Loucy (cell line): ENCODE data around the gene HOXD10.

Experiments
- EZH2phosphoT487 ChIP-seq: fragments of 200-600 bp; IDR thresholded peaks from 2 replicates; pipeline ENCODE4 v1.6.1; 2018; ENCODE audit warnings: antibody characterized with exemption, mild to moderate bottlenecking, moderate library complexity, borderline replicate concordance
- TF ChIP-seq, protein P1 (sequence below): fragments of 200-600 bp; sonication (generic); conservative IDR thresholded peaks from 2 replicates; pipeline ENCODE4 v1.5.1; 2014; ENCODE audit warnings: mild to moderate bottlenecking, antibody characterized with exemption, low read length

DNA sequence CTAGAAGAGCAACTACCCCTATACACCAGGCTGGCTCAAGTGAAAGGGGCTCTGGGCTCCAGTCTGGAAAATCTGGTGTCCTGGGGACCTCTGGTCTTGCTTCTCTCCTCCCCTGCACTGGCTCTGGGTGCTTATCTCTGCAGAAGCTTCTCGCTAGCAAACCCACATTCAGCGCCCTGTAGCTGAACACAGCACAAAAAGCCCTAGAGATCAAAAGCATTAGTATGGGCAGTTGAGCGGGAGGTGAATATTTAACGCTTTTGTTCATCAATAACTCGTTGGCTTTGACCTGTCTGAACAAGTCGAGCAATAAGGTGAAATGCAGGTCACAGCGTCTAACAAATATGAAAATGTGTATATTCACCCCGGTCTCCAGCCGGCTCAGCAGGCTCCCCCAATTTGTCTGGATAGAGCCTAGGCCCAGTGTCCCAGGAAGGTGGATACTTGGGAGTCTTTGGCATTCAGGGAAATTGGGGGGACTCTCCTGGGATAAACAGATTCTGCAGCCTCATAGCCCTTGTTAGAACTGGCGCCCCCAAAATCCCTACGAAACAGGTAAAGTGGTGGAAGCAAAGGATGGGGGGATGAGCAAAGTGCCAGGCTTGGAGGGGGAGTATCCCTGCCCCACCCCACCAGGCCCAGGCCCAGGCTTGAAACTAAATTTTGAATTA lies 32.3 kb downstream of the HOXD10 start:
- TF ChIP-seq, protein P1, sequence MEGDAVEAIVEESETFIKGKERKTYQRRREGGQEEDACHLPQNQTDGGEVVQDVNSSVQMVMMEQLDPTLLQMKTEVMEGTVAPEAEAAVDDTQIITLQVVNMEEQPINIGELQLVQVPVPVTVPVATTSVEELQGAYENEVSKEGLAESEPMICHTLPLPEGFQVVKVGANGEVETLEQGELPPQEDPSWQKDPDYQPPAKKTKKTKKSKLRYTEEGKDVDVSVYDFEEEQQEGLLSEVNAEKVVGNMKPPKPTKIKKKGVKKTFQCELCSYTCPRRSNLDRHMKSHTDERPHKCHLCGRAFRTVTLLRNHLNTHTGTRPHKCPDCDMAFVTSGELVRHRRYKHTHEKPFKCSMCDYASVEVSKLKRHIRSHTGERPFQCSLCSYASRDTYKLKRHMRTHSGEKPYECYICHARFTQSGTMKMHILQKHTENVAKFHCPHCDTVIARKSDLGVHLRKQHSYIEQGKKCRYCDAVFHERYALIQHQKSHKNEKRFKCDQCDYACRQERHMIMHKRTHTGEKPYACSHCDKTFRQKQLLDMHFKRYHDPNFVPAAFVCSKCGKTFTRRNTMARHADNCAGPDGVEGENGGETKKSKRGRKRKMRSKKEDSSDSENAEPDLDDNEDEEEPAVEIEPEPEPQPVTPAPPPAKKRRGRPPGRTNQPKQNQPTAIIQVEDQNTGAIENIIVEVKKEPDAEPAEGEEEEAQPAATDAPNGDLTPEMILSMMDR, result no peak
- TF ChIP-seq EZH2phosphoT487, result no peak
